Panc1 (cell line): ENCODE results near the gene MYLK3. TPM values are rescaled to one million over a fixed set of nuclear protein-coding genes. Genes with fewer than 3 reads are reported as not detected.

ENCODE experiments used
- ATAC-seq: fragments of 200-7000 bp; cut with Tn5 transposase; 2 replicates; pipeline ENCODE4 v1.9.1; 2020; ENCODE audit warnings: mild to moderate bottlenecking, moderate library complexity
- BruUV-seq: library from RNA; stranded (reverse); fragments of 400-500 nt; replicated peaks from 2 replicates; lab custom pipeline; 2021; lab: Mats Ljungman, UMichigan
- CTCF ChIA-PET: fragments of 300-600 bp; sonication (Branson Sonifier 250); formaldehyde crosslinking; loops from one replicate; lab custom pipeline; 2022; ENCODE audit warnings: antibody characterized with exemption; lab: Charles Lee
- POLR2A ChIA-PET: fragments of 300-600 bp; sonication (Branson Sonifier 250); formaldehyde crosslinking; loops from one replicate; lab custom pipeline; 2022; ENCODE audit warnings: antibody characterized with exemption; lab: Charles Lee
- DNase-seq: peaks from one replicate; pipeline ENCODE4 v3.0.0-alpha.2; 2010; ENCODE audit warnings: low read depth, low spot score
- H3K27ac ChIP-seq: 2 replicates; pipeline ENCODE4 v1.5.1; 2011; ENCODE audit warnings: mild to moderate bottlenecking, low read length, inconsistent platforms
- H3K27me3 ChIP-seq: fragments of 200-500 bp; sonication (Bioruptor generic); 2 replicates; pipeline ENCODE4 v1.6.0; 2014; ENCODE audit warnings: low read length, inconsistent platforms; ENCODE audit not compliant: control insufficient read depth, insufficient read depth
- H3K36me3 ChIP-seq: fragments of 200-500 bp; sonication (Bioruptor generic); 2 replicates; pipeline ENCODE4 v1.5.1; 2014; ENCODE audit warnings: inconsistent platforms, mild to moderate bottlenecking, low read length, moderate library complexity; ENCODE audit not compliant: control insufficient read depth, insufficient read depth
- H3K4me1 ChIP-seq: 2 replicates; pipeline ENCODE4 v1.5.1; 2011; ENCODE audit warnings: inconsistent platforms, mild to moderate bottlenecking, low read length, moderate library complexity; ENCODE audit not compliant: control insufficient read depth, insufficient read depth
- H3K4me3 ChIP-seq, 2 experiments: 2 replicates each; pipeline ENCODE4 v1.5.1; 2011 to 2012; ENCODE audit warnings: low read depth in 2 of 2, low read length in 2 of 2, mild to moderate bottlenecking in 2 of 2, inconsistent platforms in 1 of 2, moderate library complexity in 1 of 2
- H3K9me3 ChIP-seq: fragments of 200-500 bp; sonication (Bioruptor generic); 2 replicates; pipeline ENCODE4 v1.5.1; 2014; ENCODE audit warnings: low read depth, mild to moderate bottlenecking, inconsistent platforms, low read length, moderate library complexity; ENCODE audit not compliant: control insufficient read depth, insufficient read depth
- CTCF ChIP-seq: fragments of 450-650 bp; IDR thresholded peaks from 2 replicates; pipeline ENCODE4 v1.5.1; 2017; ENCODE audit warnings: mild to moderate bottlenecking
- POLR2AphosphoS5 ChIP-seq: IDR thresholded peaks from 2 replicates; pipeline ENCODE4 v1.6.1; 2012; ENCODE audit warnings: mild to moderate bottlenecking, low read depth, low read length, moderate library complexity
- REST ChIP-seq, 2 experiments: IDR thresholded peaks; 2 replicates each; pipeline ENCODE4 v1.6.1; 2011 to 2012; ENCODE audit warnings: low read depth in 2 of 2, control low read depth in 1 of 2, low read length in 1 of 2, mild to moderate bottlenecking in 1 of 2, moderate library complexity in 1 of 2; ENCODE audit not compliant: insufficient read depth in 1 of 2
- SIN3A ChIP-seq: IDR thresholded peaks from 2 replicates; pipeline ENCODE4 v1.6.1; 2012; ENCODE audit warnings: low read depth, mild to moderate bottlenecking, low read length, moderate library complexity, borderline replicate concordance; ENCODE audit not compliant: insufficient read depth
- TCF7L2 ChIP-seq: IDR thresholded peaks from 2 replicates; pipeline ENCODE4 v1.6.1; 2011; ENCODE audit warnings: mild to moderate bottlenecking, low read depth, low read length, inconsistent platforms
- in situ Hi-C: cut with HindIII; loops from 2 replicates; pipeline ENCODE4 v1.10.0; 2016; ENCODE audit warnings: low sequenced_read_pairs, low pct_unique_long_range_greater_than_20kb
- intact Hi-C: fragments of 100-400 bp; cut with micrococcal nuclease; formaldehyde crosslinking; loops from one replicate; pipeline ENCODE4 v1.10.0; 2022; ENCODE audit not compliant: unreplicated experiment
- total RNA-seq: library from RNA; stranded (reverse); gene quantifications from one replicate; pipeline ENCODE4 v1.2.1, GENCODE V29; 2021; ENCODE audit not compliant: unreplicated experiment

MYLK3 gene
- total RNA-seq, 1 experiment from 2014 or later: 0.31 TPM

DNA sequence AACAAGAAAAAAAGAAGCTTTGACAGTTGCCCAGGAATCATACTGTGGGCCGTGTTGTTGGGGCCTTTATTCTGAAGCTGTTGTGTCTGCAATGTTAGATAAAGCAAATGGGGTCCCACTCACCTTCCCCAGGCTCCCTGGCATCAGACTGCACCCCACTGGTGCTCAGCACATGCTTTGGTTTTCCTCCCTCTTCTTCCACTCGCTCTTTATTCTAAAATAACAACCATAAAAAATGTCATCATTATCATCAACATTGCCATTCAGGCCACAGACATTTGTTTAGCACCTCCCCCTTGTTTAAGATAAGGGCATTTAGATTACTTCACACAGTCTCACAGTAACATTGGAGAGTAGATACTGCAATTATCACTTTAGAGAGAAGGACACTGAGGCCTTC lies 8.2 kb downstream of the MYLK3 start:
- no peaks in the 10 kb centered on the region for H3K9me3 ChIP-seq
- ChIA-PET POLR2A (no interaction called here), CTCF (no interaction called here)
- no TSS peak for BruUV-seq
- intact Hi-C loops (no loop called here), in situ Hi-C loops (no loop called here)
- no peak for ATAC-seq
- DNase-seq: no peak
- H3K36me3 ChIP-seq: no peaks in the 10 kb centered on the region
- no peak overlapping the region for H3K4me3 ChIP-seq
- H3K27me3 ChIP-seq: no peaks in the 10 kb centered on the region
- TF ChIP-seq POLR2AphosphoS5: no peak
- no peak for TF ChIP-seq CTCF
- no peak for TF ChIP-seq SIN3A
- no peak for TF ChIP-seq REST (IDR thresholded peaks at IDR 0.05; ENCODE audit: insufficient read depth in 1 of 2, low read depth in 2 of 2, low read length in 1 of 2)
- TF ChIP-seq TCF7L2: no peak
- H3K27ac ChIP-seq: no peak overlapping the region
- H3K4me1 ChIP-seq: no peaks in the 10 kb centered on the region

GRCh38 chr16:46737621-46738214 lies 10.4 kb downstream of the MYLK3 start:
- DNase-seq (no peak), ATAC-seq (no peak)
- TF ChIP-seq SIN3A (no peak), CTCF (no peak), REST (IDR thresholded peaks at IDR 0.05; ENCODE audit: insufficient read depth in 1 of 2, low read depth in 2 of 2, low read length in 1 of 2) (no peak), TCF7L2 (no peak), POLR2AphosphoS5 (no peak)
- POLR2A ChIA-PET: no interaction called here
- CTCF ChIA-PET: no interaction called here
- Histone ChIP-seq H3K27ac (no peak overlapping the region), H3K4me1 (no peaks in the 10 kb centered on the region), H3K4me3 (no peak overlapping the region), H3K9me3 (no peaks in the 10 kb centered on the region), H3K36me3 (no peaks in the 10 kb centered on the region), H3K27me3 (no peaks in the 10 kb centered on the region)
- BruUV-seq: no TSS peak
- in situ Hi-C loops: no loop called here
- intact Hi-C loops: no loop called here
